ENCODE measurements around the gene LSS.

LSS gene

GRCh38 chr21:46264046-46264689, 35.6 kb upstream of the LSS start:
- no peak for TF ChIP-seq POLR2AphosphoS5 (IDR thresholded peaks at IDR 0.05; ENCODE audit: borderline replicate concordance, low read depth, low read length)
- Histone ChIP-seq H3K9me3 (ENCODE audit: low read depth, low read length) (no peaks in the 10 kb centered on the region), H3K36me3 (ENCODE audit: insufficient read depth, low read length) (peaks cover 56% of the 10 kb centered on the region), H3K27ac (no peak overlapping the region), H3K9ac (ENCODE audit: insufficient read length) (no peak overlapping the region), H3K4me3 (no peak overlapping the region)
- DNase-seq (ENCODE audit: low read depth, low spot score): no peak

- TF ChIP-seq EZH2 (IDR thresholded peaks at IDR 0.05) (no peak), FOXP2 (optimal IDR thresholded peaks at IDR 0.05; ENCODE audit: control extremely low read depth, extremely low read length, insufficient read depth) (no peak), POLR2AphosphoS5 (IDR thresholded peaks at IDR 0.05; ENCODE audit: borderline replicate concordance, low read depth, low read length) (no peak)
- Histone ChIP-seq H3K4me3 (no peak overlapping the region), H3K27ac (no peak overlapping the region), H3K9ac (ENCODE audit: insufficient read length) (no peak overlapping the region), H3K36me3 (ENCODE audit: insufficient read depth, low read length) (peaks cover 81% of the 10 kb centered on the region), H3K9me3 (ENCODE audit: low read depth, low read length) (no peaks in the 10 kb centered on the region)
- DNase-seq (ENCODE audit: low read depth, low spot score): no peak
Observed at GRCh38 chr21:46256501-46256994, 28.0 kb upstream of the LSS start.

DNA sequence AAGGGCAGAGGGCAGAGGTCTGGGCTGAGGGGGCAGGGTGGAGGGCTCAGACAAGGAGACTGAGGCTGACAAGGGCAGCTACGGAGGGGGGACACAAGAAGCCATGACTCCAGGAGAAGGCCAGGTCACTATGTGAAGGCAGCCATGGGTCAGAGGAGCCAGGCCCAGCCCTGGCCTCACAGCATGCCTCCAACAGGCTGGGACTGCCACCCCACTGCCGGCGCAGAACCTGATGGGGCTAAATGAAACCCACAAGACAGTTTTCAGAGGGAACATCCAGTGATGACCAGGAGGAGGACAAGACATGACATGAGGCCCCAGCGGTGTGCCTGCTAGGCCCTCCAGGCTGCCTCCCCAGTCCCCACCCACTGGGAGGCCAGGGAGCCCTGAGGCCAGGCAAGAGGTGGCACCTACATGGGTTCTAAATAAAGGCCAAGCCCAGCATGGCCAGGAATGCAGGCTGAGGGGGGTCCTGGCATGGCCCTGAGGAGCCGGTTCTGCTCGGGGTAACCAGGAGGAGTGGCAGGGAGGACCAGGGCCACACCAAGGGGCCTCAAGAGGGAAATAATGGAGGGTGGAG, 27.3 kb upstream of the LSS start:
- DNase-seq (ENCODE audit: low read depth, low spot score): no peak
- Histone ChIP-seq H3K9me3 (ENCODE audit: low read depth, low read length) (no peaks in the 10 kb centered on the region), H3K36me3 (ENCODE audit: insufficient read depth, low read length) (peaks cover 83% of the 10 kb centered on the region), H3K4me3 (no peak overlapping the region), H3K9ac (ENCODE audit: insufficient read length) (no peak overlapping the region), H3K27ac (no peak overlapping the region)
- no peak for TF ChIP-seq FOXP2 (optimal IDR thresholded peaks at IDR 0.05; ENCODE audit: control extremely low read depth, extremely low read length, insufficient read depth)
- TF ChIP-seq POLR2AphosphoS5 (IDR thresholded peaks at IDR 0.05; ENCODE audit: borderline replicate concordance, low read depth, low read length): no peak
- TF ChIP-seq EZH2 (IDR thresholded peaks at IDR 0.05): no peak

- no peak for DNase-seq (ENCODE audit: low read depth, low spot score)
- no peak overlapping the region for H3K4me3 ChIP-seq
- peaks cover 83% of the 10 kb centered on the region for H3K36me3 ChIP-seq (ENCODE audit: insufficient read depth, low read length)
- no peaks in the 10 kb centered on the region for H3K9me3 ChIP-seq (ENCODE audit: low read depth, low read length)
- H3K9ac ChIP-seq (ENCODE audit: insufficient read length): no peak overlapping the region
- TF ChIP-seq EZH2 (IDR thresholded peaks at IDR 0.05) (no peak), FOXP2 (optimal IDR thresholded peaks at IDR 0.05; ENCODE audit: control extremely low read depth, extremely low read length, insufficient read depth) (no peak), POLR2AphosphoS5 (IDR thresholded peaks at IDR 0.05; ENCODE audit: borderline replicate concordance, low read depth, low read length) (no peak)
- no peak overlapping the region for H3K27ac ChIP-seq
Observed at GRCh38 chr21:46255166-46255565, 26.6 kb upstream of the LSS start.

DNA sequence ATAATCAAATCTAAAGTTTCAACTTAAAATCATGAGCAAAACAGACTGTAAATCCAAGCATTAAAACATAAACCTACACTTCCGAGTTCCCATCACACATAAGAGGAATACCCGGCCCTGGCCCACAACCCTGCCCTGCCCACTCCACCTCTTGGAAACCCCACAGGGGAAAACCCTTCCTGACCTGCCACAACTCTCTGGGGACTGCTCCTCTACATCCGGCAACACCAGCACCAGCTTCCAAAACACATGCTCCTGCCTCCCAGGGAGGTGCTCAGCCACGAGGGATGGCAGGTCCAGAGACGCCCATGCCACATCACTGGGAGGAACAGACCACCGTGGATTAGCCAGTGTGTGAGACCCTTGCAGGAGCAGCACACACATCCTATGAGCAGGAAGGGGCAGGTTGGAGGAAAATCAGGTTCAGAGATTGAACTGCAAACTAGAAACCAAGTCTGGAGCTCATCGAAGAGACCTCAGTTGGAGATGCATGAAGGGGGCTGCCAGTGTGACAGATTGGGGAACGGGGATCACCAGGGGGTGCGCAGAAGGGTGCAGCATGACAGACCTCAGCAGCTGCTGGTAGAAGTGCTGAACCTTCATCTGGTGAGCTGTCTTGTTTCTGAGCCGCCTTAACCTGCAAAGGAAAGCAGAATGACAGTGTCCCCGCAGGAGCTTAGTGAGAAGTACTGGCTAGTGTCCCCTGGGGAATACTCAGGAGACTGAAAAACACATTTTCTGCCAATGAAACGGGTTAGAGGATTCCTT, 25.8 kb upstream of the LSS start:
- no peak for DNase-seq (ENCODE audit: low read depth, low spot score)
- Histone ChIP-seq H3K36me3 (ENCODE audit: insufficient read depth, low read length) (peaks cover 90% of the 10 kb centered on the region), H3K27ac (peak overlapping the region; percentile 77)

GRCh38 chr21:46253610-46254124, 25.1 kb upstream of the LSS start:
- Histone ChIP-seq H3K9ac (ENCODE audit: insufficient read length) (no peak overlapping the region), H3K27ac (peak overlapping the region; percentile 77), H3K4me3 (no peak overlapping the region), H3K36me3 (ENCODE audit: insufficient read depth, low read length) (peaks cover 94% of the 10 kb centered on the region), H3K9me3 (ENCODE audit: low read depth, low read length) (no peaks in the 10 kb centered on the region)
- peak; percentile 30 for DNase-seq (ENCODE audit: low read depth, low spot score)
- TF ChIP-seq POLR2AphosphoS5 (IDR thresholded peaks at IDR 0.05; ENCODE audit: borderline replicate concordance, low read depth, low read length) (no peak), FOXP2 (optimal IDR thresholded peaks at IDR 0.05; ENCODE audit: control extremely low read depth, extremely low read length, insufficient read depth) (no peak), EZH2 (IDR thresholded peaks at IDR 0.05) (no peak)

More for the DNA sequence above, 25.8 kb upstream of the LSS start:
- Histone ChIP-seq H3K9ac (ENCODE audit: insufficient read length) (no peak overlapping the region), H3K9me3 (ENCODE audit: low read depth, low read length) (no peaks in the 10 kb centered on the region), H3K4me3 (no peak overlapping the region)
- TF ChIP-seq FOXP2 (optimal IDR thresholded peaks at IDR 0.05; ENCODE audit: control extremely low read depth, extremely low read length, insufficient read depth) (no peak), POLR2AphosphoS5 (IDR thresholded peaks at IDR 0.05; ENCODE audit: borderline replicate concordance, low read depth, low read length) (no peak), EZH2 (IDR thresholded peaks at IDR 0.05) (no peak)

DNA sequence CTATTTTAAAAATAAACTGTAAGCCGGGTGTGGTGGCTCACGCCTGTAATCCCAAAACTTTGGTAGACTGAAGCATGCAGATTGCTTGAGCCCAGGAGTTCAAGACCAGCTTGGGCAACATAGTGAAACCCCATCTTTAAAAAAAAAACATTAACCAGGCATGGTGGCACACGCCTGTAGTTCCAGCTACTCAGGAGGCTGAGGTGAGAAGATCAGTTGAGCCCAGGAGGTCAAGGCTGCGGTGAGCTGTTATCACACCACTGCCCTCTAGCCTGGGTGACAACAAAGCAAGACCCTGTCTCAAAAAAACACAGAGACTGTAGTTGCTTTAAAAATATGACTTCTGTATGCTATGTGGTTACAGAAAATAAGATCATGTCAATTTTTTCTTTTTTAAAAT, 24.3 kb upstream of the LSS start:
- TF ChIP-seq FOXP2 (optimal IDR thresholded peaks at IDR 0.05; ENCODE audit: control extremely low read depth, extremely low read length, insufficient read depth) (no peak), EZH2 (IDR thresholded peaks at IDR 0.05) (no peak), POLR2AphosphoS5 (IDR thresholded peaks at IDR 0.05; ENCODE audit: borderline replicate concordance, low read depth, low read length) (no peak)
- Histone ChIP-seq H3K27ac (peak overlapping the region; percentile 77), H3K9me3 (ENCODE audit: low read depth, low read length) (no peaks in the 10 kb centered on the region), H3K4me3 (no peak overlapping the region), H3K36me3 (ENCODE audit: insufficient read depth, low read length) (peaks cover 92% of the 10 kb centered on the region), H3K9ac (ENCODE audit: insufficient read length) (no peak overlapping the region)
- no peak for DNase-seq (ENCODE audit: low read depth, low spot score)

GRCh38 chr21:46250146-46250725, 21.7 kb upstream of the LSS start:
- H3K36me3 ChIP-seq (ENCODE audit: insufficient read depth, low read length): peaks cover 94% of the 10 kb centered on the region
- no peak for DNase-seq (ENCODE audit: low read depth, low spot score)
- H3K9ac ChIP-seq (ENCODE audit: insufficient read length): no peak overlapping the region
- no peak overlapping the region for H3K27ac ChIP-seq
- TF ChIP-seq POLR2AphosphoS5 (IDR thresholded peaks at IDR 0.05; ENCODE audit: borderline replicate concordance, low read depth, low read length): no peak
- no peak for TF ChIP-seq FOXP2 (optimal IDR thresholded peaks at IDR 0.05; ENCODE audit: control extremely low read depth, extremely low read length, insufficient read depth)
- no peaks in the 10 kb centered on the region for H3K9me3 ChIP-seq (ENCODE audit: low read depth, low read length)
- no peak overlapping the region for H3K4me3 ChIP-seq
